Activated B cell treated with CpG ODN at 0.5 μM for 24 hours (primary cell): ENCODE measurements around the gene HOXC11. TPM values are rescaled to one million over a fixed set of nuclear protein-coding genes. Genes with fewer than 3 reads are reported as not detected.

Experiments used
- ATAC-seq: fragments of 200-7000 bp; cut with Tn5 transposase; one replicate; pipeline ENCODE4 v1.10.0; 2021; ENCODE audit warnings: low read depth, mild to moderate bottlenecking, moderate library complexity
- CTCF ChIA-PET: fragments of 350-600 bp; sonication (Branson Sonifier 250); formaldehyde crosslinking; loops from one replicate; lab custom pipeline; 2021; ENCODE audit warnings: antibody characterized with exemption; lab: Charles Lee
- POLR2A ChIA-PET: fragments of 350-600 bp; sonication (Branson Sonifier 250); formaldehyde crosslinking; loops from one replicate; lab custom pipeline; 2021; ENCODE audit warnings: antibody characterized with exemption; lab: Charles Lee
- DNase-seq: peaks from one replicate; pipeline ENCODE4 v3.0.0; 2022
- H3K27ac Mint-ChIP-seq: one replicate; pipeline ENCODE4 v1.8.0; 2020; ENCODE audit warnings: mixed read lengths
- H3K27me3 Mint-ChIP-seq: one replicate; pipeline ENCODE4 v1.8.0; 2021; ENCODE audit warnings: mixed read lengths
- H3K36me3 Mint-ChIP-seq: one replicate; pipeline ENCODE4 v1.8.0; 2021; ENCODE audit warnings: low read depth, mixed read lengths
- H3K4me1 Mint-ChIP-seq: one replicate; pipeline ENCODE4 v1.8.0; 2021; ENCODE audit warnings: mixed read lengths
- H3K4me3 Mint-ChIP-seq: one replicate; pipeline ENCODE4 v1.8.0; 2020; ENCODE audit warnings: mild to moderate bottlenecking, mixed read lengths
- H3K9me3 Mint-ChIP-seq: one replicate; pipeline ENCODE4 v1.8.0; 2020; ENCODE audit warnings: mixed read lengths
- CTCF ChIP-seq: fragments of 200-600 bp; IDR thresholded peaks from one replicate; pipeline ENCODE4 v1.8.0; 2022; ENCODE audit warnings: antibody characterized with exemption, mild to moderate bottlenecking
- intact Hi-C: fragments of 100-400 bp; cut with micrococcal nuclease; formaldehyde crosslinking; loops from one replicate; pipeline ENCODE4 v1.15.1; 2024
- total RNA-seq: library from RNA; stranded (reverse); gene quantifications from 2 replicates; pipeline ENCODE4 v1.2.3, GENCODE V29; 2022

The HOXC11 gene
- total RNA-seq, 1 donor from 2014 or later, result not detected

DNA sequence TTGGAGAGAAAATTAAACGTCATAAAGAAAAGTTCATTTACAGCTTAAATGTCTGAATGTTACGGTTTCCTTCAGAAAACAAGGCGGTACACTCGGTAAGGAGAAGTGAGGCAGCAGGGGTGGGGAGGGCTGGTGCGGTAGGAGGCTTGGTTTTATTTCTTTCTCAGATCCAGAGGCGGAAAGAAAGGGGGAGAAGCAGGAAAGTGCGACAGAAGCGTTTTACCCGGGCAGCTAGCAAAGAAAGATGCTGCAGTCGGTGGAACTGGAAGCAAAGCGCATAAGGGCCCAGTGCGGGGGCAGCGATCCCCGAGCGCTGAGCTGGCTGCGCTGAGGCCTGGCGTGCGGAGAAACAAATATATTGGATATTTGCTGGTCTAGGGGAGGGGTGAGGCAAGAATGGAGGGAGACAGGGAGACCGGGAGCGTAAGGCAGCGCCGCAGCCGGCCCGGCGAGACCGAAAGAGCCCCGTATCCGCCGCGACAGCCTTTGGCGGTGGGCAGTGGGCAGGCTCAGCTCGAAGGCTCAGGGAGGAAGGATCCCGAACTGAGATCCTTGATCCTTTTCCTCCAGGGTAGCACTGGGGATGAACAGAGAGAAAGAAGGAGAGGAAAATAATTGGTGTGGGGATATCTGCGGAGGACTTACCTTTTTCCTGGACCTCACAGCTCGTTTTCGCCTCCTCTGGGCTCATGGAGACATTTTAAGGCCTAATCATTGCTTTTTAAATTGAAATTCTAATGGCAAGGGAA lies 6.4 kb upstream of the HOXC11 start:
- peaks cover 3% of the 10 kb centered on the region for H3K9me3 Mint-ChIP-seq
- peaks cover 85% of the 10 kb centered on the region for H3K27me3 Mint-ChIP-seq
- CTCF ChIA-PET, result no interaction called here
- POLR2A ChIA-PET, result no interaction called here
- peaks cover 24% of the 10 kb centered on the region for H3K4me1 Mint-ChIP-seq
- intact Hi-C loops, result loop anchor here (10.0 kb wide), 1 partner anchor 272 kb away; no protein-coding TSS in a partner anchor
- ATAC-seq (no peak), DNase-seq (no peak)
- no peaks in the 10 kb centered on the region for H3K36me3 Mint-ChIP-seq
- peak overlapping the region; percentile 7 for H3K4me3 Mint-ChIP-seq
- TF ChIP-seq CTCF, result no peak
- no peak overlapping the region for H3K27ac Mint-ChIP-seq

DNA sequence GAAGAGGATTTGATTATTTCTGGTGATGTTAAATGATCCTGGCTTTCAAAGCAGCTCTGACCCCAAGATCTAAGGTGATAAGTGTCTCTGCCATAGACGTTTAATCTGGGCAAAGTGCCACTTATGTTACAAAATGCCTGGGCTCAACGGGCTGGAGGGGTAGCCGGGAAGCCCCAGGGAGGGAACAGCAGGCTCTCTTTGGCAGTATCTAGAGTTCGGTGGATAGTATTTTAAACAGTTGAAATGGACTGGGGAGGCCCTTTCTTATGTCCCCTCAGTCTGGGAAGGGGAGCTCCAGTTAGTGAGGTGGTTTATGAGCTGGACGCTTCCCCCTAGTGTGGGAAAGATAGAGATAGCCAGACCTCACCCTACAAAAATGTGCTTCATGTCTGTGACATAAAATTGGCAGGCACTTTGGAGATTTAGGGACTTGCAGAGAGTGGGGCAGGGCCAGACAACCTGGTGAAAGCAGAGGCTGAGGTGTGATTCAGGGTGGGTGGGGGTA lies 5.5 kb upstream of the HOXC11 start:
- Mint-ChIP-seq H3K4me3 (no peak overlapping the region), H3K27ac (peak overlapping the region; percentile 1), H3K27me3 (peaks cover 88% of the 10 kb centered on the region), H3K36me3 (no peaks in the 10 kb centered on the region), H3K4me1 (peaks cover 24% of the 10 kb centered on the region), H3K9me3 (peaks cover 5% of the 10 kb centered on the region)
- no peak for TF ChIP-seq CTCF
- ATAC-seq (no peak), DNase-seq (no peak)
- intact Hi-C loops, result loop anchor here (10.0 kb wide), 1 partner anchor 273 kb away; no protein-coding TSS in a partner anchor
- ChIA-PET CTCF (no interaction called here), POLR2A (no interaction called here)

GRCh38 chr12:53968214-53969127 lies 4.5 kb upstream of the HOXC11 start:
- Mint-ChIP-seq H3K27ac (no peak overlapping the region), H3K9me3 (peaks cover 5% of the 10 kb centered on the region), H3K4me1 (peaks cover 28% of the 10 kb centered on the region), H3K4me3 (no peak overlapping the region), H3K36me3 (no peaks in the 10 kb centered on the region), H3K27me3 (peaks cover 88% of the 10 kb centered on the region)
- ChIA-PET POLR2A (no interaction called here), CTCF (no interaction called here)
- DNase-seq, result no peak
- intact Hi-C loops, result loop anchor here (10.0 kb wide), 1 partner anchor 274 kb away; no protein-coding TSS in a partner anchor
- no peak for TF ChIP-seq CTCF
- ATAC-seq, result no peak

GRCh38 chr12:53969588-53970259 lies 3.2 kb upstream of the HOXC11 start:
- ChIA-PET CTCF (interaction anchor here (1.2 kb wide), 1 partner anchor 232 kb away, joined by 5 read pairs; no protein-coding TSS in a partner anchor), POLR2A (no interaction called here)
- DNase-seq (no peak), ATAC-seq (no peak)
- peaks cover 82% of the 10 kb centered on the region for H3K27me3 Mint-ChIP-seq
- no peaks in the 10 kb centered on the region for H3K36me3 Mint-ChIP-seq
- no peak overlapping the region for H3K4me3 Mint-ChIP-seq
- no peak overlapping the region for H3K27ac Mint-ChIP-seq
- peaks cover 5% of the 10 kb centered on the region for H3K9me3 Mint-ChIP-seq
- TF ChIP-seq CTCF, result no peak
- intact Hi-C loops, result loop anchor here (5.0 to 10.0 kb wide), 2 partner anchors 32 to 275 kb away; partner anchors contain the start of gene HOXC13
- peaks cover 19% of the 10 kb centered on the region for H3K4me1 Mint-ChIP-seq
